Adrenal gland (tissue), 12 donors: ENCODE results near the gene DOK7. TPM values are rescaled to one million over a fixed set of nuclear protein-coding genes. Genes with fewer than 3 reads are reported as not detected.

ENCODE experiments used
- DNase-seq, 7 donors: peaks; one replicate each; pipeline ENCODE4 v3.0.0-alpha.2; 2019 to 2020
- H3K27ac ChIP-seq, 5 donors: fragments of 200-600 bp; sonication (generic) in 4 of 5; 1 replicate in 3 of 5; 2 replicates in 2 of 5; pipeline versions ENCODE4 v1.5.1 to v1.8.0; 2016 to 2020; ENCODE audit warnings: mild to moderate bottlenecking in 1 of 5
- H3K27me3 ChIP-seq: fragments of 200-600 bp; 2 replicates; pipeline ENCODE4 v1.8.0; 2021
- H3K36me3 ChIP-seq, 2 donors: fragments of 200-600 bp; replicated peaks in 1 of 2; 1 replicate in 1 of 2; 2 replicates in 1 of 2; pipeline versions ENCODE4 v1.5.1 to v1.8.0; 2018 to 2022
- H3K4me1 ChIP-seq, 2 donors: fragments of 200-600 bp; replicated peaks in 1 of 2; 1 replicate in 1 of 2; 2 replicates in 1 of 2; pipeline versions ENCODE4 v1.5.1 to v1.8.0; 2018 to 2021
- H3K4me3 ChIP-seq, 4 donors: fragments of 200-600 bp; sonication (generic) in 3 of 4; one replicate each; pipeline ENCODE4 v1.5.1; 2016 to 2018
- H3K9me3 ChIP-seq, 3 donors: fragments of 200-600 bp; sonication (generic) in 1 of 3; replicated peaks in 1 of 3; 1 replicate in 2 of 3; 2 replicates in 1 of 3; pipeline versions ENCODE4 v1.5.1 to v1.8.0; 2016 to 2021
- CTCF ChIP-seq, 6 experiments: fragments of 450-650 bp in 4 of 6; fragments of 200-600 bp in 2 of 6; sonication (generic) in 1 of 6; IDR thresholded peaks; 1 replicate in 5 of 6; 2 replicates in 1 of 6; pipeline versions ENCODE4 v1.5.1 to v1.8.0; 2016 to 2021; ENCODE audit warnings: antibody characterized with exemption in 6 of 6, mild to moderate bottlenecking in 2 of 6, moderate library complexity in 1 of 6
- POLR2A ChIP-seq, 2 donors: fragments of 450-650 bp; IDR thresholded peaks; one replicate each; pipeline ENCODE4 v1.6.1; 2017; ENCODE audit warnings: antibody characterized with exemption in 2 of 2, mild to moderate bottlenecking in 2 of 2, moderate library complexity in 1 of 2
- WGBS, 4 donors: extraction: QIAGEN DNeasy Blood & Tissue Kit in 2 of 4; methylation state at CpG; one replicate each; pipeline versions ENCODE4 v1.1.5 to v1.1.7; 2013 to 2017; 5-methylcytosine and 5-hydroxymethylcytosine counted together
- intact Hi-C, 2 donors: fragments of 100-400 bp; cut with DNase I; formaldehyde crosslinking; loops; one replicate each; pipeline versions ENCODE4 v1.14.1 to v1.15.0; 2022 to 2023
- polyA plus RNA-seq, 3 donors: library from polyadenylated mRNA; stranded (reverse); fragments of 200-250 nt in 2 of 3; fragments of 350-450 nt in 1 of 3; fragmentation: Illumina TruSeq in 1 of 3; extraction: RNeasy Lipid Tissue Mini Kit (QIAGEN cat#74804) in 1 of 3; gene quantifications; one replicate each; pipeline ENCODE4 v1.2.3, GENCODE V29; 2013 to 2014
- total RNA-seq, 9 donors: library from RNA; depleted of rRNA in 4 of 9; stranded (reverse); fragments of >200 nt in 4 of 9; fragments of 120-200 nt in 1 of 9; fragmentation: NEBNext Ultra II Directional in 1 of 9; extraction: Animal tissue kit (Norgen Biotek cat#: 25700) in 1 of 9; gene quantifications; one replicate each; pipeline versions ENCODE4 v1.1.0 to v1.2.4, GENCODE V29; 2013 to 2023
- donor health status: healthy with polysubstance abuse.
- donor health status: Bipolar disorder and iron deficiency.
- donor health status: DM: yes; HTN: yes; CAD: no.
- donor health status: DM: no; HTN: no; CAD: no.
- donor health status: DM: no; HTN: no; CAD: no.
- donor health status: DM: yes; HTN: yes; CAD: no.

DOK7 gene
- total and polyA plus RNA-seq, 12 donors, result 0.18 to 4.2 (median 1.1) TPM; not detected in 1

- TF ChIP-seq POLR2A (IDR thresholded peaks at IDR 0.05) (no peak), CTCF (IDR thresholded peaks at IDR 0.05) (no peak)
- no peaks in the 10 kb centered on the region for H3K36me3 ChIP-seq
- no peak overlapping the region for H3K27ac ChIP-seq
- DNase-seq, result no peak
- H3K27me3 ChIP-seq, result no peaks in the 10 kb centered on the region
- intact Hi-C loops, result loop anchor here (2.0 to 10.0 kb wide), 3 partner anchors 99 to 342 kb away; no protein-coding TSS in a partner anchor
- H3K9me3 ChIP-seq, result no peaks in the 10 kb centered on the region
- peaks cover 0 to 3% of the 10 kb centered on the region in 2 donors for H3K4me1 ChIP-seq
- no peak overlapping the region for H3K4me3 ChIP-seq
- WGBS, 4 donors, result 49 to 68% (median 64%) methylated on average over 9 to 17 of the region's 17 CpGs; no CpG with 5 or more reads in 1 of the 4 donors
These were observed 19.3 kb upstream of the DOK7 start for GRCh38 chr4:3443750-3444309.

GRCh38 chr4:3444351-3445110, 18.6 kb upstream of the DOK7 start:
- 87 to 96% (median 89%) methylated on average over 5 to 56 of the region's 56 CpGs for WGBS, 4 donors
- H3K9me3 ChIP-seq, result no peaks in the 10 kb centered on the region
- H3K4me1 ChIP-seq, result peaks cover 0 to 3% of the 10 kb centered on the region in 2 donors
- no peaks in the 10 kb centered on the region for H3K27me3 ChIP-seq
- H3K36me3 ChIP-seq, result no peaks in the 10 kb centered on the region
- no peak for DNase-seq
- no peak overlapping the region for H3K27ac ChIP-seq
- intact Hi-C loops, result loop anchor here (2.0 to 10.0 kb wide), 3 partner anchors 100 to 342 kb away; no protein-coding TSS in a partner anchor
- no peak overlapping the region for H3K4me3 ChIP-seq
- no peak for TF ChIP-seq POLR2A (IDR thresholded peaks at IDR 0.05)
- TF ChIP-seq CTCF (IDR thresholded peaks at IDR 0.05), result no peak

GRCh38 chr4:3445111-3445820, 17.8 kb upstream of the DOK7 start:
- H3K27me3 ChIP-seq, result no peaks in the 10 kb centered on the region
- H3K4me3 ChIP-seq, result no peak overlapping the region
- no peak for DNase-seq
- 71 to 87% (median 78%) methylated on average over 7 to 34 of the region's 34 CpGs for WGBS, 4 donors
- no peak overlapping the region for H3K27ac ChIP-seq
- H3K9me3 ChIP-seq, result no peaks in the 10 kb centered on the region
- H3K36me3 ChIP-seq, result no peaks in the 10 kb centered on the region
- peaks cover 0 to 3% of the 10 kb centered on the region in 2 donors for H3K4me1 ChIP-seq
- TF ChIP-seq CTCF (IDR thresholded peaks at IDR 0.05), result no peak
- no peak for TF ChIP-seq POLR2A (IDR thresholded peaks at IDR 0.05)
- intact Hi-C loops, result loop anchor here (2.0 to 10.0 kb wide), 2 partner anchors 100 to 250 kb away; no protein-coding TSS in a partner anchor
